H7 (cell line): ENCODE results near the gene GIMAP5. TPM values are rescaled to one million over a fixed set of nuclear protein-coding genes. Genes with fewer than 3 reads are reported as not detected.

Source experiments
- total RNA-seq: library from RNA; depleted of rRNA; stranded (reverse); fragments of >200 nt; shearing (Covaris generic); gene quantifications from 2 replicates; pipeline ENCODE4 v1.2.3, GENCODE V29; 2014; rRNA removed

GIMAP5 gene
- total RNA-seq, 1 experiment from 2014 or later, result not detected

Other genes with a start within 250 kb of the GIMAP5 start
- gene GIMAP7, start 222.5 kb upstream of the GIMAP5 start, total RNA-seq, result not detected in 2 replicates
- gene GIMAP4, start 170.0 kb upstream of the GIMAP5 start, total RNA-seq, result not detected in 2 replicates
- not detected in 2 replicates for gene GIMAP6, start 105.0 kb upstream of the GIMAP5 start, total RNA-seq
- gene GIMAP2, start 51.7 kb upstream of the GIMAP5 start, total RNA-seq, result not detected in 2 replicates
- not detected in 2 replicates for gene GIMAP1, start 20.8 kb upstream of the GIMAP5 start, total RNA-seq
- gene TMEM176B, start 62.9 kb downstream of the GIMAP5 start, total RNA-seq, result 0.37 and 0.80 TPM in 2 replicates
- gene TMEM176A, start 63.4 kb downstream of the GIMAP5 start, total RNA-seq, result not detected in 2 replicates
- gene AOC1, start 115.1 kb downstream of the GIMAP5 start, total RNA-seq, result not detected in 2 replicates
- 9.3 and 9.5 TPM in 2 replicates for gene KCNH2, start 240.9 kb downstream of the GIMAP5 start, total RNA-seq